Cortex of kidney (tissue), 1 donor: ENCODE results near the gene BCL2.

Experiments
- DNase-seq: peaks from one replicate; lab custom pipeline; 2025; lab: John Stamatoyannopoulos, UW

BCL2 gene

DNA sequence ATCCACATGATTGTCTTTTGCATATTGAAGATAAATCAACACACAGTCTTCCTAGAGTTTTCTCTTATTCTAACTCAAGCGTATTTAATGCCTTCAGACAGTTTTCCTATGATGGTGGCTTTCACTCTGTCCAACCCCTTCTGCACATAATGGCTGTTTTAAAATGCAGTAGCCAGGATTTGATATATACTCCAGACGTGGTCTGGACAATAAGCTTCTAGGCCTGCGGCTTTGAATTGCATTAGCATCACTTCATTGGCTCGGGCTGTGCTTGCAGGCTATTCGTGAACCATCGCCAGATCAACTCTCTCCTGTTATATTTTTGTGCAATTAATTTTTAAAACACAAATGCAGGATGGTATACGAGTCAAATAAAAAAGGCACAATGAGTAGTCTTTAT, 235.3 kb downstream of the BCL2 start:
- no peak for DNase-seq

DNA sequence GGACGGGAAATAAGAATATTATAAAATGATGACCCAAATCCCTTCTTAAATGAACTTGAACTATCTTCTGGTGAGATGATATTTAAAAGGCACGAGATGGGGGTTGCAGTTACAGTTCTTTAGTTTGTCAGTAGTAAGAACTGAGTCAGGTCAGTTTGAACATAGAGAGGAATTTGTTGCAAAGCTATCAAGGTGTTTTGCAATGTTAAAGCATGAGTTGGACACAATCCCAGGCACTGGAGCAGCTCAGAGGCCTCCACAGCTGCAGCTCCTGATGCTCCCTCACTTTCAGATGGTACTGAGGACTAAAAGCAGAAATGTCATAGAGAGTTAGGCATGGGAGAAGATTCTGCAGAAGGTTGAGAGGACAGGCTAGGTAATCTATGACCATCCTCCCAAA, 236.0 kb downstream of the BCL2 start:
- DNase-seq: no peak

DNA sequence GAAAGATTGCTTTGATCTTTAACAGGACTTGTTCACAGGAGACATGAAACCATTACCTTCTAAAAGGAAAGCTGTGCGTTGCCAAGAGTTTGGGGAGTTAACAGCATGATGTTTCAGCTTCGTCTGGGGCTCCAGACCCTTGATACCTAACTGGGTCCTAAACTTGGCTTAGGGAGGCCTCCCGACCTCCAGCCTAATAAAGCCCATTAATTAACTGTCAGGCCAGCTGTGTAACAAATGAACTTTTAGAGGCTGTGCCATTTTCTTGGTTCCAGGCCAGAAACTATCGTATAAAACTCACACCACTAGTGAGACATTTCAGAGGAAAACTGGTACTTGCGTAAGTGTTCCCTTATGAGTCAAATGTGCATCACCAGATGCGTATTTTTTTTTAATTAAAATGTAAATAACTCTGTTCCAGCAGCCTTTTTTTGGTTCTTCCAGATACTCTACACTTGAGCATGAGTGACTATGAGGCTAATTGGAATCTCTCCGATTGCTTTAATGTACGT, 236.5 kb downstream of the BCL2 start:
- no peak for DNase-seq

DNA sequence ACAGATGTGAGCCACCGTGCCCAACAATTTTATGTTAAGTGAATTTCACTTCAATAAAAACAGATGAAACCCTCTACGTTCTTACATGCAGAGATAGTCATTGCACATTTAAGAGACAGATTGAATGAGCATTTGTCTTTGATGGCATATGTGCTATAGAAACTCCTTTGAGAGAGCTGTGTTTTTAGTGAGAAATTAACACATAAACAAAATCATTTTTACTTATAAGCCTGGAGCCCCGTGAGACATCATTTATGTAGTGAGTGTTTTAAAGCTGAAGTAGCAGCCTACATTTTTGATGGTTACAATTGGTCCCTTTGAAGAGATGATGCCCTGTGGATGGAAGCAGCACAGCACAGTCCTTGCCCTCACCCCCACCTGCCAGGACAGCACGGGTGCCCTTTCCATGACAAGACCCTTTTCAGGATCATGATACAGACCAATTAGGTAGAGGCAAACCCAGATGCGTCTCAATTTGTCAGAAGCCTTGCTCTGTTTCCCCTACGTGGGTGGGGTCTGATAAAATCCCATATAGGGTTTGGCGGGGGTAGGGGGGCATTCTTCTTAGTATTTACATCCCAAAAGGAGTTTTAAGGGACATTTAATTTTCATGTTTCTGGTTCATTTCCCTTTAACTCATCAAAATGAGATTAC, 237.1 kb downstream of the BCL2 start:
- DNase-seq: no peak

DNA sequence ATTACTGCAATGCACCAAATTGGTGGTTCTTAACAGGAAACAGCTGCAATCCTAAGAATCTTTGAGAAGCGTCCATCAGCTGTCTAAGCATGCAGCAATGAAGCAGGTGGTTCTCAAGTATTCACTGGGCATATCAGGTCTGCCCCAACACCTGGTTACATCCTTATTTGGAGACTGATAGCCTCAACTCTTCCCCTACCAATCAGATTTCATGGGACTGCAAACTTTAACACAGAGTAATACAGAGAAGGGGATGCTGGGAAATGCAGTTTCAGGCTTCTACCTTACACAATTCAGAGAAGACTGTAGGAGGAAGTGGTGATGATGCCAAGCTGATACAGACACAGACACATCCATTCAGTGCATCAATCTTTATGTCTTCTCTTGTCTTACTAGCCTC, 240.5 kb downstream of the BCL2 start:
- no peak for DNase-seq

DNA sequence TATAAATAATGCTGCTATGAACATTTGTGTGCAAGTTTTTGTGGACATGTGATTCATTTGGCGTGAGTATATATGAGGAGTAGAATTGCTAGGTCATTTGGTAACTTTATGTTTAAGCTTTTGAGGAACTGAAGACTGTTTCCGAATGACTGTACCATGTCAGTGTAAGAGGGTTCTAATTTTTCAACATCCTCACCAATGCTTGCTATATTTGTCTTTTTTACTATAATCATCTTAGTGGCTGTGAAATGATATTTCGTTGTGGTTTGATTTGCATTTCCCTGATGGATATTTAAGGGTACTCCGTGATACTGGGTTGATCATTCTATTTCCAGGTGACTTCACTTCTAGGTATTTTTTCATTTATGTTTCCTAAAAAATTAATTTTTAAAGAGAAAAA, 241.1 kb downstream of the BCL2 start:
- DNase-seq: no peak

DNA sequence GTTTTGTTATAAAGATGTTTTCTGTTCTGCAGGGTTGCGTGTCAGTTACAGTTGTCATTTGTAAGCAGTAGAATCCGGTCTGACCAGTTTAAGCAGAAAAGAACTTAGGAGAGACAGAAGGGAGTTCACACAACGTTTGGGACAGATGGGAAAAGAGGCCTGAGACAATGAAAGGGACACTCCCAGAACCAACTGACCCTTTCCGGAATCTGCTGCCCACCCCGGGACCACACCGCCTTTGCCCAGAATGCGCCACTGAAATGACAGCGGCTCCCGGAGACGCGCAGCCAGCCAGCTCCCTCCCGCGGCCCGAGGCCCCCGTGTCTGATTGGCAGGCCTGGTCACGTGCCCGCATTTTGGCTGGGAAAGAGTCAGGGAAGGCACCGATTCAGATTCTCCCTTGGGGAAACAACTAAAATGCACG, 244.6 kb downstream of the BCL2 start:
- no peak for DNase-seq

DNA sequence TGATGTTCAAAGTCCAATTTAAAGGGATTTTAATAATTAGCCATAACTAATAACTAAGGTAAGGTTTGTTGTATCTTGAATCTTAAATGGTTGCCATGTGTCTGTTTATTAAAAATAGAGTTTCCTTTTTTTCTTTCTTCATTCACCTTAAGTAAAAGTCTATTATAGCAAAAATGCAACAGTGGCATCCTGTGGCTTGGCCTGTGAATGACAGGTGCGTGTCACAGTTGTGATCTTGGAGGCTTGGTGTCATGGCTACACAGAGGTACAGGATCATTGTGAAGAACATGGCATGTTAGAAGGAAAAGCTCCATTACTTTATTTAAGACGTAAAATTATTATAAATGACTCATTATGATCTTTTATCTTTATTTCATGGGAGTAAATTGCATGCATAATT, 246.1 kb downstream of the BCL2 start:
- DNase-seq: no peak
